Medulla oblongata (tissue), 1 donor: Measurements from ENCODE around the gene GALNT15.

Source experiments
- DNase-seq: peaks from one replicate; pipeline ENCODE4 v3.0.0-alpha.2; 2015; ENCODE audit errors: extremely low spot score

GALNT15 gene

DNA sequence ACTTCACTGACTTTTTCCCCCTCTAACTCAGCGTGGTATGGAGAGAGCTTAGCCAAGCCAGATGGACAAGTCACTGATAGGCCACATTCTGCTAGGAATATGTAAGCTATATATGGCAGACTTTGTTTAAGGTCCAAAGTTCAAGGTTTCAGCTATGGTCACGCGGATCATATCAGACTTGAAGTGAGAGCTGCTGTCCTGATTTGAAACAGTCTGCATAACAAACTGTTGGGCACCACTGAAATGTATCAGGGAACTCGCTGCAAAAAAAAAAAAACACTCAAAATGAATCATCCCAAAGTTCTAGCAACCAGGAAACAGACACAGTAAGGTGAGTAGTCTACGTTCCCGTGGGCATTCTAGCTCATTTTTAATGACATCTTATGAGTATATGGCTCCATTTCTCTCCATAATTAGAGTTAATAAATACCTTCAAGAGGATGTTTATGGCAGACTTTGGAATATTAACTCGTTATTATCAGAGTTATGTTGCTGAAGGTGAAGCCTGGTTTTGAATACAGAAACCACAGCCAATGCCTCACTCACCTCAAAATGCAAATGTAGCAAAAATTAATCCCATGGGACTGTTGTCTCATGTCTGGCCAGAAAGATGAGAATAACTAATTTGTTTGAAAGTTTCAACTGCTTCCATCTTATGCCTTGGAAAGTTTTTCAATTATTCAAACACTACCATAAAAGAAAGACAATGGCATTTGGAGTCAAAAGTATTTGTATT, 77.9 kb downstream of the GALNT15 start:
- no peak for DNase-seq

GRCh38 chr3:16252988-16253387, 78.5 kb downstream of the GALNT15 start:
- no peak for DNase-seq

DNA sequence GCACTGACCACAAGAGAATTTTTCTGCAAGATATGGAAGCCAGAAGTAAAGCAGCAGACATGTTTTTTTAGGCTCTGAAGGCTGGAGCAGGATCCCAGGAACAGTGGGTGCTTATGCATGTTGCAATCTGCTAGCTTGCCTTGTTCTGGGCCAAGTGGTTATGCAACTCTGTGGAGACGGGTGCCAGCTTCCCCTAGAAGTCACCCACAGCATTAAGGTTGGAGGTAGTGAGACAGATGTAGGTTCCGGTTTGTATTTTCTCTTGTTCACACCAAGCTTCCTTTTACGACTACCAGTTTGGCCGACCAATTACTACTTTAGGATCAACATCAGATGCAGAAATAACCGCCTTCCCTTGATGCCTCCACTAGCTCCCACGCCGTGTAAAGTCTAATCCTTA, 79.1 kb downstream of the GALNT15 start:
- DNase-seq: peak; percentile 58

- DNase-seq: no peak
These were observed 80.4 kb downstream of the GALNT15 start for GRCh38 chr3:16254916-16255315.

DNA sequence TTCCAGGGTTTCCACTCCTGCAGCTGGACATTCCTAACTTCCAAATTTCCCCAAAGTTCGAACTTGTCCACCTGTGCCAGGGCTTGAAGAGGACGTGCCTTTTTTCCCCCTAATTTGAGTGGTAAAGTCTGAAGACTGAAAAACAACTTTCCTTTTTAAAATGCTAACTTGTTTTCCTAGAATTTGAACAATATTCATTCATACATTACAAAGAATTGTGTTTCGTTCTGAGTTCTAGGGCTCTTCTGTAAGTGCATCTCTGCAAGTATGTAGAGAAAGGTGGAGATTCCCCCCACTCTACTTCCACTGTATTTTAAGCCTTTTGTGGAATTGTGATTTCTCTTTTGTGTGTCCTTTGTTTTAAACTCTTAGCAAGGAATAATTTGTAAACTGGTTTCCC, 80.8 kb downstream of the GALNT15 start:
- no peak for DNase-seq

DNA sequence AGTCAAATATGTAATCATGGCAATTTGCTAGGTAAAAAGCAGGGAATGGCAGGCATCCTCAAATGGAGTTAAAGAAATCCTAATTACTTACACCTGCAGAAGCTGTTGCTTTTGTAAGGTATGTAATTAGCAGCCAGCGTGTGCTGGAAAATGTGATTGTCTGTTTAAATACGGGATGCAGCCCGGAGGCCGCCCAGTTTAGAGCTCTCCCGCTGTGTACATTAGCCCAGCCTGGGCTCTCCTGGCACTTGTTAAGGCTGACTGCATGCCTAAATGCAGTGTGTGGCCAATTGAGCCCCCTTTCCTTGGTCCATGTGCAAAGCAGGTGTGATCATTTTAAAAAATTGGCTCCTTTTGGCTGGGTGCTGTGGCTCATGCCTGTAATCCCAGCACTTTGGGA, 81.2 kb downstream of the GALNT15 start:
- no peak for DNase-seq

- no peak for DNase-seq
These were observed 82.8 kb downstream of the GALNT15 start for GRCh38 chr3:16257309-16257708.

GRCh38 chr3:16258177-16258576, 83.7 kb downstream of the GALNT15 start:
- no peak for DNase-seq

GRCh38 chr3:16258866-16259265, 84.4 kb downstream of the GALNT15 start:
- no peak for DNase-seq

DNA sequence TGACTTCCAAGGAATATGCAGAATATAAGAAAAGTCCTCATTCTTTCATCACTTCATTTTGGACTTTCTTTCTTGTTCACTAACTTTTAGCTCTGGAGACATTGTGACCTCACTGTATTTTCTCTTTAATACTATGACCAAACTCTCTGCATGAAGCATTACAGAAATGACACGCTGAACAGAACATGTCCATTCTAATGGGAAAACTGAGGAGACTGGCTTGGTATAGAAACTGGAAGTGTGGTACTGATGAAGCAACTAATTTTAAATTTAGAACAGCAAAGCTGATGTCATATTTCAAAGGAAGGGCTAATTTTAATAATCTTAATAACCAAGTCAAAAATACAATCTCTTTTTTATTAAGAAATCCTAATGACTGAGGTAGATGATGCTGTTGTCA, 85.6 kb downstream of the GALNT15 start:
- DNase-seq: no peak

DNA sequence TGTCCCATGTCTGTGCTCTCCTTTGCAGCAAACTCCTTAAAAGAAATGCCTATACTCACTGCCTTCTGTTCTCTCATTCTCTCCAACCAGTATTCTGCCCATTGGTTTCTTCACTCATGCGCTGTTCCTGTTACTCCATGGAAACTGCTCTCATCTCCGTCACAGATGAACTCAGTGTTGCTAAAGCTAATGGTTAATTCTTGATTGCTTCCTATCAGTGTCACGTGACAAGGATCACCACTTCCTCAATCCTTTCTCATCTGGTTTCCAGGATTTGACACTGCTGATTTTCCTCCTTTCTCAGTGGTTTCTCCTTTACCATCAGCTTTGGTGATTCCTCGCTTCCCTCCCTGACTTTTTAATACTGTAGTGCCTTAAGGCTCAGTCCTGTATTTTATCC, 87.7 kb downstream of the GALNT15 start:
- DNase-seq: no peak

- DNase-seq: no peak
These were observed 89.8 kb downstream of the GALNT15 start for GRCh38 chr3:16264174-16264707.

- peak; percentile 100 for DNase-seq
These were observed 90.4 kb downstream of the GALNT15 start, which contains the start of the genes DPH3 and OXNAD1 for GRCh38 chr3:16264708-16265454. Gene DPH3, minus strand, starts transcription at chr3:16264943. Its CDS starts 67 bp downstream, at chr3:16264876. Gene OXNAD1, plus strand, starts transcription at chr3:16265212. Its CDS starts 5,741 bp downstream, at chr3:16270953.

- no peak for DNase-seq
These were observed 90.9 kb downstream of the GALNT15 start for GRCh38 chr3:16265455-16265786.

DNA sequence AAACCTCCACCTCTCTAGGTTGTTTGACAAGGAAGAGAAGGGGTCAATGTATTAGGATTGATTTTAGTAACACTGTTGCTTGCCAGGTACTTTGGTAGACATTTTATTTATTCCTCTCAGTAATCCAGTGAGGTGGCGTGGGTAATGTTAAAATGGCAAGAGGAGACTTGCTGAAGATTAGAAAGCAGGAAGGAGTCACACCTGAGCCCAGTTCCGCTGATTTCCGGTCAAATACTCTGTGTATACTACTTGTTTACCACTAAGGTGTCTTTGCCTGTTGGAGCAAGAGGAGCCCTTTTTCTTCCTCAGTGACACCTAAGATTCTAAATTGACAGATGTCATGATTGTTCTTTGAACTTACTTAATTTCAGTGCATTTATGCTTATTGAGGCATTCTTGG, 92.2 kb downstream of the GALNT15 start:
- no peak for DNase-seq

GRCh38 chr3:16270855-16271254, 96.4 kb downstream of the GALNT15 start:
- DNase-seq: no peak

GRCh38 chr3:16272588-16272987, 98.1 kb downstream of the GALNT15 start:
- no peak for DNase-seq

- no peak for DNase-seq
These were observed 99.4 kb downstream of the GALNT15 start for GRCh38 chr3:16273867-16274266.

DNA sequence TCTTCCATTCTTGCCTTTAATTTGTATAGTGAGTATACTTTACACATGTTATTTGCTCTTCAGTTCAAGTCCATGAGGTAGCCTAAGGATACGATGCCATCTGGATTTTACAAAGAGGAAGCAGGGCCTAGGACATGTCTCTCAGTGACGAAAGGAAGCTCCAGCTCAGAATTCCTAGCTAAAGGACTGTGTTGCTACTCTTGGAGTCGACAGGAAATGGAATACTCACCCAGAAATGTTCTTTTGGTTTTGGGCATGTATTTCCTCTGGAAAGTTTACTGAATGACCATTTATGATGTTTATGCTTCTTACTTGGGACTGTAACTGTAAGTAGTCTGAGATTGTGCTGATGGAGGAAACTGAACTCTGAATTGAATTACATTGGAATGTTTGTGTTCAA, 103.0 kb downstream of the GALNT15 start:
- DNase-seq: no peak

- DNase-seq: no peak
These were observed 104.7 kb downstream of the GALNT15 start for GRCh38 chr3:16279010-16279801.

GRCh38 chr3:16280671-16281070, 106.2 kb downstream of the GALNT15 start:
- DNase-seq: no peak
